DND-41 (cell line): ENCODE results near the gene ARHGAP28.

Experiments
- EZH2 ChIP-seq: IDR thresholded peaks from 3 replicates; pipeline ENCODE4 v1.6.1; 2012; ENCODE audit warnings: borderline replicate concordance, low read depth, mild to moderate bottlenecking, moderate library complexity, low read length, inconsistent platforms; ENCODE audit not compliant: severe bottlenecking
- TF ChIP-seq, protein P1 (sequence below): IDR thresholded peaks from 2 replicates; pipeline ENCODE4 v1.5.1; 2012; ENCODE audit warnings: borderline replicate concordance, low read length, moderate library complexity, mild to moderate bottlenecking; ENCODE audit not compliant: poor library complexity, severe bottlenecking; ENCODE audit errors: extremely low read depth

DNA sequence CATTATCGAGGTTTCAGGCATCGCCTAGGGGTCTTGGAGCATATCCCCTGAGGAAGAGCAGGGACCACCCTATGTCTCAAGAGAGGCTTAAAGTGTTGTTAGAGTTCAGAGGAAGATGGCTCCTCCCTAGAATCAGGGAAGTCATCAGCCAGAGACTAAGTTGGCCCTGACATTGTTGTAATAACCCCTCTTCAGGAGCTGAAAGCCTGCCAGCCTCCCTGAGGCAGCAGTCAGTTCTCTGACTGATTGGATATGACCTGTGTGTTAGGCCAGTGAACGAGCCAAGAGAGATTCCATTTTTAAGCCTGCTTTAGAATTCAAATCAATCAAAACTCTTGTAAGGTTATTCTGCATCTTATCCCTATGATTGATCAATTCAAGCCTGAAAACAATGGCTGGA, 34.9 kb downstream of the ARHGAP28 start:
- TF ChIP-seq EZH2: no peak
- TF ChIP-seq, protein P1, sequence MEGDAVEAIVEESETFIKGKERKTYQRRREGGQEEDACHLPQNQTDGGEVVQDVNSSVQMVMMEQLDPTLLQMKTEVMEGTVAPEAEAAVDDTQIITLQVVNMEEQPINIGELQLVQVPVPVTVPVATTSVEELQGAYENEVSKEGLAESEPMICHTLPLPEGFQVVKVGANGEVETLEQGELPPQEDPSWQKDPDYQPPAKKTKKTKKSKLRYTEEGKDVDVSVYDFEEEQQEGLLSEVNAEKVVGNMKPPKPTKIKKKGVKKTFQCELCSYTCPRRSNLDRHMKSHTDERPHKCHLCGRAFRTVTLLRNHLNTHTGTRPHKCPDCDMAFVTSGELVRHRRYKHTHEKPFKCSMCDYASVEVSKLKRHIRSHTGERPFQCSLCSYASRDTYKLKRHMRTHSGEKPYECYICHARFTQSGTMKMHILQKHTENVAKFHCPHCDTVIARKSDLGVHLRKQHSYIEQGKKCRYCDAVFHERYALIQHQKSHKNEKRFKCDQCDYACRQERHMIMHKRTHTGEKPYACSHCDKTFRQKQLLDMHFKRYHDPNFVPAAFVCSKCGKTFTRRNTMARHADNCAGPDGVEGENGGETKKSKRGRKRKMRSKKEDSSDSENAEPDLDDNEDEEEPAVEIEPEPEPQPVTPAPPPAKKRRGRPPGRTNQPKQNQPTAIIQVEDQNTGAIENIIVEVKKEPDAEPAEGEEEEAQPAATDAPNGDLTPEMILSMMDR: no peak
